H9 (cell line): Measurements from ENCODE around the gene ARHGAP26. TPM values are rescaled to one million over a fixed set of nuclear protein-coding genes. Genes with fewer than 3 reads are reported as not detected.

Experiments used
- DNase-seq: peaks from one replicate; pipeline ENCODE4 v3.0.0-alpha.2; 2017
- H2AFZ ChIP-seq: one replicate; pipeline ENCODE4 v1.6.1; 2013; ENCODE audit warnings: mild to moderate bottlenecking, low read length, control low read depth, moderate library complexity
- H2AK5ac ChIP-seq: 2 replicates; pipeline ENCODE4 v1.6.1; 2013; ENCODE audit warnings: low read length, control low read depth, mixed read lengths; ENCODE audit not compliant: insufficient read length
- H2BK120ac ChIP-seq: one replicate; pipeline ENCODE4 v1.6.1; 2013; ENCODE audit warnings: low read depth, mild to moderate bottlenecking, low read length, control low read depth, inconsistent platforms; ENCODE audit not compliant: poor library complexity, severe bottlenecking
- H2BK12ac ChIP-seq: 2 replicates; pipeline ENCODE4 v1.6.1; 2013; ENCODE audit warnings: low read length, control low read depth, mixed read lengths, low read depth; ENCODE audit not compliant: insufficient read length
- H2BK15ac ChIP-seq: 2 replicates; pipeline ENCODE4 v1.6.1; 2013; ENCODE audit warnings: low read depth, low read length, control low read depth
- H2BK20ac ChIP-seq: one replicate; pipeline ENCODE4 v1.6.1; 2013; ENCODE audit warnings: low read depth, mild to moderate bottlenecking, low read length, control low read depth, inconsistent platforms; ENCODE audit not compliant: poor library complexity, severe bottlenecking
- H2BK5ac ChIP-seq: 2 replicates; pipeline ENCODE4 v1.6.1; 2013; ENCODE audit warnings: low read length, control low read depth, mixed read lengths; ENCODE audit not compliant: insufficient read length
- H3K14ac ChIP-seq: 2 replicates; pipeline ENCODE4 v1.6.1; 2013; ENCODE audit warnings: low read length, control low read depth; ENCODE audit not compliant: insufficient read depth
- H3K18ac ChIP-seq: 2 replicates; pipeline ENCODE4 v1.6.1; 2013; ENCODE audit warnings: low read depth, mild to moderate bottlenecking, mixed read lengths, low read length, control low read depth; ENCODE audit not compliant: insufficient read length
- H3K23ac ChIP-seq: 2 replicates; pipeline ENCODE4 v1.6.1; 2013; ENCODE audit warnings: low read length, control low read depth, mixed read lengths, low read depth; ENCODE audit not compliant: insufficient read length
- H3K23me2 ChIP-seq: 2 replicates; pipeline ENCODE4 v1.6.1; 2013; ENCODE audit warnings: low read depth, mild to moderate bottlenecking, mixed read lengths, low read length, control low read depth; ENCODE audit not compliant: insufficient read length, poor library complexity, severe bottlenecking
- H3K27ac ChIP-seq: 2 replicates; pipeline ENCODE4 v1.5.1; 2013; ENCODE audit warnings: low read length, control low read depth, mixed read lengths, low read depth; ENCODE audit not compliant: insufficient read length
- H3K27me3 ChIP-seq: 2 replicates; pipeline ENCODE4 v1.6.1; 2013; ENCODE audit warnings: low read length, control low read depth, inconsistent platforms; ENCODE audit not compliant: insufficient read depth
- H3K4ac ChIP-seq: 2 replicates; pipeline ENCODE4 v1.6.1; 2013; ENCODE audit warnings: low read depth, mild to moderate bottlenecking, control low read depth, inconsistent platforms, low read length, moderate library complexity
- H3K4me1 ChIP-seq: 2 replicates; pipeline ENCODE4 v1.6.1; 2013; ENCODE audit warnings: low read length, control low read depth, inconsistent platforms; ENCODE audit not compliant: insufficient read depth
- H3K4me2 ChIP-seq: 2 replicates; pipeline ENCODE4 v1.6.1; 2013; ENCODE audit warnings: low read length, control low read depth, mixed read lengths; ENCODE audit not compliant: insufficient read length, insufficient read depth
- H3K56ac ChIP-seq: 2 replicates; pipeline ENCODE4 v1.6.1; 2013; ENCODE audit warnings: low read depth, mild to moderate bottlenecking, mixed read lengths, low read length, control low read depth; ENCODE audit not compliant: insufficient read length
- H3K79me1 ChIP-seq: 2 replicates; pipeline ENCODE4 v1.6.1; 2013; ENCODE audit warnings: low read depth, mild to moderate bottlenecking, moderate library complexity, low read length, control low read depth, inconsistent platforms; ENCODE audit not compliant: insufficient read depth, poor library complexity, severe bottlenecking
- H3K79me2 ChIP-seq: 2 replicates; pipeline ENCODE4 v1.6.1; 2013; ENCODE audit warnings: low read length, control low read depth, inconsistent platforms; ENCODE audit not compliant: insufficient read depth
- H3K9ac ChIP-seq: 2 replicates; pipeline ENCODE4 v1.6.1; 2013; ENCODE audit warnings: low read length, control low read depth, mixed read lengths; ENCODE audit not compliant: insufficient read length; ENCODE audit errors: extremely low read depth
- H3K9me3 ChIP-seq: one replicate; pipeline ENCODE4 v1.6.1; 2013; ENCODE audit warnings: low read depth, low read length, inconsistent platforms; ENCODE audit not compliant: control insufficient read depth
- H3T11ph ChIP-seq: one replicate; pipeline ENCODE4 v1.6.1; 2013; ENCODE audit warnings: mild to moderate bottlenecking, low read length, control low read depth, inconsistent platforms
- H4K20me1 ChIP-seq: one replicate; pipeline ENCODE4 v1.6.1; 2013; ENCODE audit not compliant: control insufficient read depth, insufficient read length, insufficient read depth
- H4K5ac ChIP-seq: 2 replicates; pipeline ENCODE4 v1.6.1; 2013; ENCODE audit warnings: low read depth, mild to moderate bottlenecking, mixed read lengths, low read length, control low read depth; ENCODE audit not compliant: insufficient read length
- H4K8ac ChIP-seq: replicated peaks from 2 replicates; pipeline ENCODE4 v1.6.1; 2013; ENCODE audit warnings: low read length, control low read depth, mixed read lengths, low read depth; ENCODE audit not compliant: insufficient read length
- H4K91ac ChIP-seq: 2 replicates; pipeline ENCODE4 v1.6.1; 2013; ENCODE audit warnings: low read depth, mild to moderate bottlenecking, moderate library complexity, mixed read lengths, low read length, control low read depth; ENCODE audit not compliant: insufficient read length
- H3K27ac Mint-ChIP-seq, 3 experiments: 2 replicates in 2 of 3; 3 replicates in 1 of 3; pipeline ENCODE4 v1.8.0; 2020 to 2021; ENCODE audit warnings: mixed read lengths in 3 of 3, mild to moderate bottlenecking in 1 of 3, moderate library complexity in 1 of 3
- H3K27me3 Mint-ChIP-seq: 2 replicates; pipeline ENCODE4 v1.8.0; 2021; ENCODE audit warnings: low read depth, mild to moderate bottlenecking, moderate library complexity, mixed read lengths
- H3K36me3 Mint-ChIP-seq, 3 experiments: 2 replicates in 2 of 3; 3 replicates in 1 of 3; pipeline ENCODE4 v1.8.0; 2020 to 2021; ENCODE audit warnings: low read depth in 3 of 3, mixed read lengths in 3 of 3; ENCODE audit not compliant: insufficient read depth in 1 of 3
- H3K4me1 Mint-ChIP-seq, 2 experiments: 2 replicates each; pipeline ENCODE4 v1.8.0; 2020; ENCODE audit warnings: mixed read lengths in 2 of 2
- H3K4me3 Mint-ChIP-seq, 2 experiments: 2 replicates in 1 of 2; 3 replicates in 1 of 2; pipeline ENCODE4 v1.8.0; 2020 to 2021; ENCODE audit warnings: mild to moderate bottlenecking in 2 of 2, mixed read lengths in 2 of 2, moderate library complexity in 1 of 2
- H3K9me3 Mint-ChIP-seq, 2 experiments: 2 replicates in 1 of 2; 3 replicates in 1 of 2; pipeline ENCODE4 v1.8.0; 2020; ENCODE audit warnings: mild to moderate bottlenecking in 2 of 2, mixed read lengths in 2 of 2, moderate library complexity in 1 of 2
- CTCF ChIP-seq: fragments of 200-600 bp; sonication (generic); conservative IDR thresholded peaks from 3 replicates; pipeline ENCODE4 v1.8.0; 2021; ENCODE audit warnings: antibody characterized with exemption, mild to moderate bottlenecking
- WGBS: extraction: QIAGEN DNeasy Blood & Tissue Kit; methylation state at CpG from one replicate; pipeline ENCODE4 v1.1.7; 2013; ENCODE audit warnings: missing lambda C conversion rate, low lambda C conversion rate, mixed read lengths; ENCODE audit not compliant: insufficient read length; ENCODE audit errors: extremely low coverage; 5-methylcytosine and 5-hydroxymethylcytosine counted together
- total RNA-seq: library from RNA; stranded (reverse); gene quantifications from 2 replicates; pipeline ENCODE4 v1.2.1, GENCODE V29; 2021

ARHGAP26 gene
- total RNA-seq, 1 experiment from 2014 or later = 13.8 TPM

GRCh38 chr5:142997591-142997990 lies 227.4 kb downstream of the ARHGAP26 start:
- Histone ChIP-seq H3K9ac (no peak overlapping the region), H3K4me1 (peaks cover 11% of the 10 kb centered on the region), H4K20me1 (no peaks in the 10 kb centered on the region), H3K18ac (no peak overlapping the region), H3K14ac (no peak overlapping the region), H2BK20ac (no peak overlapping the region), H3K9me3 (no peaks in the 10 kb centered on the region), H4K5ac (no peak overlapping the region), H3K23me2 (no peaks in the 10 kb centered on the region), H2AFZ (no peak overlapping the region), H3K27ac (no peak overlapping the region), H3K56ac (no peak overlapping the region), H3K23ac (no peak overlapping the region), H3T11ph (no peak overlapping the region), H3K27me3 (no peaks in the 10 kb centered on the region), H3K4ac (no peak overlapping the region), H3K4me2 (no peak overlapping the region), H3K79me1 (no peaks in the 10 kb centered on the region), H4K8ac (no peak overlapping the region), H2BK15ac (no peak overlapping the region), H2BK120ac (no peak overlapping the region), H4K91ac (no peak overlapping the region), H3K79me2 (no peaks in the 10 kb centered on the region), H2BK5ac (no peak overlapping the region), H2BK12ac (no peak overlapping the region), H2AK5ac (no peak overlapping the region)
- Mint-ChIP-seq H3K27me3 (no peaks in the 10 kb centered on the region), H3K9me3 (peaks cover 0 to under 1% of the 10 kb centered on the region in 2 experiments; a peak in 1 of 5 replicates), H3K4me3 (no peak overlapping the region), H3K36me3 (peaks cover 0 to 5% (median 2%) of the 10 kb centered on the region in 3 experiments; a peak in 3 of 7 replicates), H3K27ac (no peak overlapping the region; a peak in 1 of 7 replicates), H3K4me1 (peaks cover 7 to 14% of the 10 kb centered on the region in 2 experiments)
- TF ChIP-seq CTCF = no peak
- no CpG with 5 or more reads among the region's 1 CpG for WGBS
- DNase-seq = no peak
